HepG2 (cell line): Measurements from ENCODE around the gene VPS54. TPM values are rescaled to one million over a fixed set of nuclear protein-coding genes. Genes with fewer than 3 reads are reported as not detected.

Source experiments
- ATAC-seq: fragments of 200-7000 bp; cut with Tn5 transposase; 3 replicates; pipeline ENCODE4 v1.9.1; 2020; ENCODE audit warnings: mild to moderate bottlenecking, moderate library complexity
- BruUV-seq: library from RNA; stranded (reverse); fragments of 400-500 nt; replicated peaks from 2 replicates; lab custom pipeline; 2021; lab: Mats Ljungman, UMichigan
- CTCF ChIA-PET: fragments of 300-600 bp; formaldehyde crosslinking; extraction: SDS; loops from one replicate; lab custom pipeline; 2021; ENCODE audit warnings: low total read pairs, inconsistent platforms, low intra/inter-chr PET ratio; lab: Yijun Ruan, JAX
- POLR2A ChIA-PET: fragments of 350-600 bp; sonication (Branson Sonifier 250); formaldehyde crosslinking; loops from one replicate; lab custom pipeline; 2020; ENCODE audit warnings: antibody characterized with exemption, inconsistent platforms; lab: Yijun Ruan, JAX
- DNase-seq: peaks from one replicate; pipeline ENCODE4 v3.0.0-alpha.2; 2015; ENCODE audit warnings: low spot score
- FAIRE-seq: peaks from 3 replicates; lab custom pipeline; 2011; peaks lifted over from hg19 to GRCh38; lab: Jason Lieb, UNC
- H2AFZ ChIP-seq: one replicate; pipeline ENCODE4 v1.6.1; 2011; ENCODE audit warnings: low read length, inconsistent platforms
- H3K27ac ChIP-seq: fragments of 300-600 bp; 3 replicates; pipeline ENCODE4 v1.8.0; 2011; ENCODE audit warnings: mixed run types, mild to moderate bottlenecking, mixed read lengths, low read length, inconsistent platforms; ENCODE audit not compliant: insufficient read depth; ENCODE audit errors: extremely low read length
- H3K27me3 ChIP-seq, 2 experiments: fragments of 200-600 bp in 1 of 2; 2 replicates in 1 of 2; 3 replicates in 1 of 2; pipeline versions ENCODE4 v1.6.0 to v1.8.0; 2011; ENCODE audit warnings: low read length in 2 of 2, mild to moderate bottlenecking in 2 of 2, moderate library complexity in 2 of 2, inconsistent platforms in 1 of 2; ENCODE audit not compliant: insufficient read depth in 2 of 2, control insufficient read depth in 1 of 2
- H3K36me3 ChIP-seq, 2 experiments: fragments of 200-600 bp in 1 of 2; replicated peaks in 1 of 2; 2 replicates in 1 of 2; 3 replicates in 1 of 2; pipeline versions ENCODE4 v1.5.1 to v1.8.0; 2011; ENCODE audit warnings: low read length in 2 of 2, inconsistent platforms in 1 of 2; ENCODE audit not compliant: insufficient read depth in 2 of 2, control insufficient read depth in 1 of 2
- H3K4me1 ChIP-seq: 2 replicates; pipeline ENCODE4 v1.5.1; 2012; ENCODE audit warnings: low read length, inconsistent platforms; ENCODE audit not compliant: insufficient read depth
- H3K4me2 ChIP-seq: 2 replicates; pipeline ENCODE4 v1.6.0; 2011; ENCODE audit warnings: low read depth, low read length, inconsistent platforms
- H3K4me3 ChIP-seq, 3 experiments: fragments of 200-600 bp in 1 of 3; sonication (generic), shearing (Covaris generic) in 1 of 3; replicated peaks in 1 of 3; 2 replicates each; pipeline ENCODE4 v1.5.1; 2011 to 2016; ENCODE audit warnings: low read length in 3 of 3, inconsistent platforms in 2 of 3, low read depth in 2 of 3, mild to moderate bottlenecking in 2 of 3, control low read depth in 1 of 3, mixed read lengths in 1 of 3; ENCODE audit not compliant: insufficient read depth in 1 of 3
- H3K79me2 ChIP-seq: one replicate; pipeline ENCODE4 v1.6.1; 2011; ENCODE audit warnings: low read length, inconsistent platforms; ENCODE audit not compliant: insufficient read depth
- H3K9ac ChIP-seq: 2 replicates; pipeline ENCODE4 v1.6.0; 2011; ENCODE audit warnings: mild to moderate bottlenecking, low read depth, low read length, inconsistent platforms; ENCODE audit not compliant: insufficient read depth
- H3K9me3 ChIP-seq: 2 replicates; pipeline ENCODE4 v1.5.1; 2012; ENCODE audit warnings: mild to moderate bottlenecking, low read length
- H4K20me1 ChIP-seq: 2 replicates; pipeline ENCODE4 v1.6.0; 2011; ENCODE audit warnings: inconsistent platforms, mild to moderate bottlenecking, low read length, moderate library complexity; ENCODE audit not compliant: insufficient read depth
- CEBPG ChIP-seq: IDR thresholded peaks from 2 replicates; pipeline ENCODE4 v1.6.1; 2016
- FOXK1 ChIP-seq: sonication (generic); formaldehyde crosslinking; IDR thresholded peaks from 2 replicates; pipeline ENCODE4 v1.4.0; 2020; ENCODE audit warnings: low read depth, missing genetic modification reagents, borderline replicate concordance
- KLF11 ChIP-seq: IDR thresholded peaks from 2 replicates; pipeline ENCODE4 v1.6.1; 2016; ENCODE audit warnings: missing compliant biosample characterization
- NFKBIZ ChIP-seq: IDR thresholded peaks from 2 replicates; pipeline ENCODE4 v1.6.1; 2018; ENCODE audit warnings: missing genetic modification reagents, missing compliant biosample characterization
- PHF5A ChIP-seq: IDR thresholded peaks from one replicate; pipeline ENCODE4 v1.6.1; 2018; ENCODE audit warnings: low read depth, missing genetic modification reagents; ENCODE audit not compliant: unreplicated experiment
- PITX1 ChIP-seq: sonication (generic); formaldehyde crosslinking; IDR thresholded peaks from 2 replicates; pipeline ENCODE4 v1.5.1; 2020; ENCODE audit warnings: mild to moderate bottlenecking, missing genetic modification reagents
- SMARCC2 ChIP-seq: fragments of 450-650 bp; IDR thresholded peaks from 2 replicates; pipeline ENCODE4 v1.6.1; 2017; ENCODE audit warnings: antibody characterized with exemption, mild to moderate bottlenecking
- SMC3 ChIP-seq: IDR thresholded peaks from 2 replicates; pipeline ENCODE4 v1.6.1; 2011; ENCODE audit warnings: low read length, improper control_type of control experiment
- SOX13 ChIP-seq, 3 experiments: fragments of 450-650 bp in 1 of 3; sonication (generic) in 1 of 3; formaldehyde crosslinking in 1 of 3; IDR thresholded peaks in 2 of 3; conservative IDR thresholded peaks in 1 of 3; 2 replicates each; pipeline versions ENCODE4 v1.5.0 to v1.6.1; 2016 to 2020; ENCODE audit warnings: antibody characterized with exemption in 1 of 3, mild to moderate bottlenecking in 1 of 3, missing compliant biosample characterization in 1 of 3, missing genetic modification reagents in 1 of 3, moderate library complexity in 1 of 3
- TBX2 ChIP-seq: sonication (generic); formaldehyde crosslinking; IDR thresholded peaks from 2 replicates; pipeline ENCODE4 v1.5.0; 2020; ENCODE audit warnings: missing genetic modification reagents, mild to moderate bottlenecking, borderline replicate concordance
- TBX3 ChIP-seq: fragments of 450-650 bp; IDR thresholded peaks from 2 replicates; pipeline ENCODE4 v1.6.1; 2017; ENCODE audit warnings: antibody characterized with exemption, mild to moderate bottlenecking, inconsistent platforms, borderline replicate concordance
- TCF12 ChIP-seq, 2 experiments: fragments of 450-650 bp in 1 of 2; sonication (generic) in 1 of 2; formaldehyde crosslinking in 1 of 2; IDR thresholded peaks; 2 replicates each; pipeline versions ENCODE4 v1.6.1 to v1.8.0; 2017 to 2022; ENCODE audit warnings: antibody characterized with exemption in 1 of 2, mild to moderate bottlenecking in 1 of 2, missing genetic modification reagents in 1 of 2, moderate library complexity in 1 of 2
- THAP11 ChIP-seq: IDR thresholded peaks from 2 replicates; pipeline ENCODE4 v1.6.1; 2016; ENCODE audit warnings: missing biosample characterization, missing genetic modification reagents
- YY1 ChIP-seq: IDR thresholded peaks from 2 replicates; pipeline ENCODE4 v1.6.1; 2011; ENCODE audit warnings: low read length, low read depth, moderate library complexity, mild to moderate bottlenecking; ENCODE audit not compliant: insufficient read depth, insufficient replicate concordance
- ZKSCAN5 ChIP-seq: sonication (generic); formaldehyde crosslinking; IDR thresholded peaks from 2 replicates; pipeline ENCODE4 v1.5.1; 2020; ENCODE audit warnings: mild to moderate bottlenecking, missing genetic modification reagents
- ZMYM4 ChIP-seq: sonication (generic); formaldehyde crosslinking; IDR thresholded peaks from 2 replicates; pipeline ENCODE4 v1.8.1; 2023; ENCODE audit warnings: mild to moderate bottlenecking, missing genetic modification reagents
- ZNF230 ChIP-seq: sonication (generic); formaldehyde crosslinking; IDR thresholded peaks from 2 replicates; pipeline ENCODE4 v1.4.0; 2020; ENCODE audit warnings: mild to moderate bottlenecking, missing genetic modification reagents
- ZNF430 ChIP-seq: sonication (generic); formaldehyde crosslinking; IDR thresholded peaks from 2 replicates; pipeline ENCODE4 v1.9.0; 2021; ENCODE audit warnings: mild to moderate bottlenecking, missing genetic modification reagents
- ZNF549 ChIP-seq: sonication (generic); formaldehyde crosslinking; IDR thresholded peaks from 2 replicates; pipeline ENCODE4 v1.5.0; 2020; ENCODE audit warnings: missing genetic modification reagents
- ZNF558 ChIP-seq: sonication (generic); formaldehyde crosslinking; IDR thresholded peaks from 2 replicates; pipeline ENCODE4 v1.9.0; 2022; ENCODE audit warnings: mild to moderate bottlenecking, missing genetic modification reagents, borderline replicate concordance
- WGBS: methylation state at CpG from one replicate; pipeline ENCODE4 v1.1.6; 2017; ENCODE audit warnings: low lambda C conversion rate; 5-methylcytosine and 5-hydroxymethylcytosine counted together
- in situ Hi-C: cut with HindIII; loops from 2 replicates; pipeline ENCODE4 v1.10.0; 2017; ENCODE audit warnings: low pct_unique_long_range_greater_than_20kb; ENCODE audit not compliant: extremely low pct_ligation_motif_present
- intact Hi-C: fragments of 100-400 bp; cut with micrococcal nuclease; formaldehyde crosslinking; loops from one replicate; pipeline ENCODE4 v1.10.0; 2022; ENCODE audit not compliant: unreplicated experiment
- polyA plus RNA-seq, 8 experiments: library from polyadenylated mRNA; depleted of rRNA in 3 of 8; stranded (reverse) in 7 of 8; unstranded in 1 of 8; fragments of >200 nt; fragmentation: Illumina TruSeq in 4 of 8; extraction: Trizol in 4 of 8; gene quantifications; 2 replicates each; pipeline versions ENCODE4 v1.2.1 to v1.2.3, GENCODE V29; 2011 to 2016; ENCODE audit warnings: low read depth in 4 of 8, missing spikeins in 1 of 8, mixed read lengths in 1 of 8; ENCODE audit not compliant: insufficient read depth in 1 of 8
- total RNA-seq, 5 experiments: library from RNA; depleted of rRNA; stranded (reverse); fragments of >200 nt; fragmentation: Illumina TruSeq; extraction: Trizol; gene quantifications; 2 replicates each; pipeline ENCODE4 v1.2.3, GENCODE V29; 2016; ENCODE audit warnings: low read depth in 1 of 5
- TF ChIP-seq, protein P1 (sequence below): sonication (generic); IDR thresholded peaks from 2 replicates; pipeline ENCODE4 v1.6.1; 2016; ENCODE audit warnings: low read depth, borderline replicate concordance
- TF ChIP-seq, protein P2 (sequence below): IDR thresholded peaks from 2 replicates; pipeline ENCODE4 v1.6.1; 2016; ENCODE audit warnings: low read depth

Gene VPS54
- total and polyA plus RNA-seq, 2 of the 13 experiments (the other 11 are each of a cell fraction or from before 2014, with no cell fraction given) = 64.7 to 77.5 TPM

- in situ Hi-C loops = no loop called here
- H3K4me1 ChIP-seq = peaks cover 78% of the 10 kb centered on the region
- H3K9ac ChIP-seq = peak overlapping the region; percentile 71
- peak overlapping the region; percentile 93 for H3K27ac ChIP-seq
- ATAC-seq (peak; percentile 71), DNase-seq (peak; percentile 72), FAIRE-seq (no peak)
- H3K4me2 ChIP-seq = peak overlapping the region; percentile 97
- no peaks in the 10 kb centered on the region for H4K20me1 ChIP-seq
- H3K79me2 ChIP-seq = peaks cover 18% of the 10 kb centered on the region
- POLR2A ChIA-PET = interaction anchor here (0.7 to 2.1 kb wide), 13 partner anchors 8 to 629 kb away, joined by 3 to 12 read pairs (median 6); no protein-coding TSS in a partner anchor
- 24% methylated on average over 4 of the region's 4 CpGs for WGBS
- no peaks in the 10 kb centered on the region for H3K36me3 ChIP-seq
- no peaks in the 10 kb centered on the region for H3K27me3 ChIP-seq
- CTCF ChIA-PET = no interaction called here
- H3K9me3 ChIP-seq = no peaks in the 10 kb centered on the region
- BruUV-seq = TSS peak; percentile 37
- peak overlapping the region; percentile 90 for H2AFZ ChIP-seq
- intact Hi-C loops = loop anchor here (2.0 to 5.0 kb wide), 3 partner anchors 39 to 119 kb away; partner anchors contain the start of gene PELI1
- H3K4me3 ChIP-seq = peak overlapping the region; percentile 27 to 59 (median 33)
- TF ChIP-seq SOX13 (IDR thresholded peaks at IDR 0.05) (0 out of 2 replicates have a peak, but pooled peaks have one; percentile 23), SOX13 (CRISPR knock-in tag; conservative IDR thresholded peaks at IDR 0.05 in 1 of 2, IDR thresholded peaks at IDR 0.05 in 1 of 2) (no peak), PITX1 (peak; percentile 96), ZNF430 (no peak), TBX3 (peak; percentile 73; the same call in 1 of the 2 replicates), SMC3 (0 out of 2 replicates have a peak, but pooled peaks have one; percentile 8), TCF12 (IDR thresholded peaks at IDR 0.05) (no peak), TCF12 (CRISPR knock-in tag; IDR thresholded peaks at IDR 0.05) (0 out of 2 replicates have a peak, but pooled peaks have one; percentile 41), THAP11 (CRISPR knock-in tag) (no peak), KLF11 (CRISPR knock-in tag) (0 out of 2 replicates have a peak, but pooled peaks have one; percentile 6), PHF5A (CRISPR knock-in tag) (peak; percentile 3), ZMYM4 (CRISPR knock-in tag) (peak; percentile 13; the same call in 1 of the 2 replicates), CEBPG (0 out of 2 replicates have a peak, but pooled peaks have one; percentile 1), ZNF549 (no peak), NFKBIZ (0 out of 2 replicates have a peak, but pooled peaks have one; percentile 16), ZNF558 (peak; percentile 54; the same call in 1 of the 2 replicates), ZKSCAN5 (CRISPR knock-in tag) (no peak), TBX2 (CRISPR knock-in tag) (peak; percentile 85; the same call in 1 of the 2 replicates), FOXK1 (CRISPR knock-in tag) (peak; percentile 37; the same call in 1 of the 2 replicates), YY1 (peak; percentile 26), ZNF230 (CRISPR knock-in tag) (no peak), SMARCC2 (peak; percentile 18; the same call in 1 of the 2 replicates)
- TF ChIP-seq, protein P1, sequence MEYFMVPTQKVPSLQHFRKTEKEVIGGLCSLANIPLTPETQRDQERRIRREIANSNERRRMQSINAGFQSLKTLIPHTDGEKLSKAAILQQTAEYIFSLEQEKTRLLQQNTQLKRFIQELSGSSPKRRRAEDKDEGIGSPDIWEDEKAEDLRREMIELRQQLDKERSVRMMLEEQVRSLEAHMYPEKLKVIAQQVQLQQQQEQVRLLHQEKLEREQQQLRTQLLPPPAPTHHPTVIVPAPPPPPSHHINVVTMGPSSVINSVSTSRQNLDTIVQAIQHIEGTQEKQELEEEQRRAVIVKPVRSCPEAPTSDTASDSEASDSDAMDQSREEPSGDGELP = peak; percentile 73; the same call in 1 of the 2 replicates
- TF ChIP-seq, protein P2, sequence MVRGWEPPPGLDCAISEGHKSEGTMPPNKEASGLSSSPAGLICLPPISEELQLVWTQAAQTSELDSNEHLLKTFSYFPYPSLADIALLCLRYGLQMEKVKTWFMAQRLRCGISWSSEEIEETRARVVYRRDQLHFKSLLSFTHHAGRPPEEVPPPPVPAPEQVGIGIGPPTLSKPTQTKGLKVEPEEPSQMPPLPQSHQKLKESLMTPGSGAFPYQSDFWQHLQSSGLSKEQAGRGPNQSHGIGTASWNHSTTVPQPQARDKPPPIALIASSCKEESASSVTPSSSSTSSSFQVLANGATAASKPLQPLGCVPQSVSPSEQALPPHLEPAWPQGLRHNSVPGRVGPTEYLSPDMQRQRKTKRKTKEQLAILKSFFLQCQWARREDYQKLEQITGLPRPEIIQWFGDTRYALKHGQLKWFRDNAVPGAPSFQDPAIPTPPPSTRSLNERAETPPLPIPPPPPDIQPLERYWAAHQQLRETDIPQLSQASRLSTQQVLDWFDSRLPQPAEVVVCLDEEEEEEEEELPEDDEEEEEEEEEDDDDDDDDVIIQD (CRISPR knock-in tag) = 0 out of 2 replicates have a peak, but pooled peaks have one; percentile 1
These were observed 4.4 kb upstream of the VPS54 start for GRCh38 chr2:64023485-64024258.
